AML-193 (cell line): ENCODE data around the gene TUBAL3.
"Not testable (repeated sequence)": the region's sequence is repeated elsewhere in the genome, so short reads cannot be mapped to it uniquely, and the experiment has no call there.

ENCODE experiments used
- DNase-seq, 2 experiments: peaks; one replicate each; lab custom pipeline; 2025; lab: John Stamatoyannopoulos, UW

The TUBAL3 gene

DNA sequence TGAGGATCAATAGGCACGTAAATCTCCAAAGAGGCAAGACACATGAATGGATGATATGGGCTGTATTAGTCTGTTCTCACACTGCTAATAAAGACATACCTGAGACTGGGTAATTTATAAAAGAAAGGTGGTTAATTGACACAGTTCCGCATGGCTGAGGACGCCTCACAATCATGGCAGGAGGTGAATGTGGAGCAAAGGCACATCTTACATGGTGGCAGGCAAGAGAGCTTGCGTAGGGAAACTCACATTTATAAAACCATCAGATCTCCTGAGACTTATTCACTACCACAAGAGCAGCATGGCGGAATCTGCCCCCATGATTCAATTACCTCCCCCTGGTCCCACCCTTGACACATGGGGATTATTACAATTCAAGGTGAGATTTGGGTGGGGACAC lies 25.4 kb downstream of the TUBAL3 start:
- DNase-seq, result not testable (repeated sequence)

DNA sequence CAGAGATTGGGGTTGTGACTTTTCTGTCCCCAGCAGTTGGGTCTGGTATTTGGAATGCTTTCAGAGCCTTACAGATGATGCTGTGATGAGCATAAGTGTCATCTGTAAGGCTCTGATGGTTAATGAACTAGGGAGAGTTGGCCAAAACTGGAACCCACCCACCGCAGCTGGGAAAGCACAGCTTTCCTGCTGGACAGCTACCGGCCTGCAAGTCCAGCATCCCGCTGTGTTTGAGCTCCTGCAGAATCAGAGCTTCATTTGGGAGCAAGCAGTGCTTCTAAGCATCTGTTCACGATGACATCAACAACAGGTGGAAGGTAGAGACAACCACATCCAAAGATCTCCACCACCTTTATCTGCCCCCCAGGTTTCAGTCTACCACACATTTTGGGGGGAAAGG lies 28.2 kb downstream of the TUBAL3 start:
- DNase-seq, result no peak

- no peak for DNase-seq
Observed at GRCh38 chr10:5373891-5374611, 30.6 kb downstream of the TUBAL3 start.

- DNase-seq, result no peak
Observed at GRCh38 chr10:5373307-5373706, 31.3 kb downstream of the TUBAL3 start.

DNA sequence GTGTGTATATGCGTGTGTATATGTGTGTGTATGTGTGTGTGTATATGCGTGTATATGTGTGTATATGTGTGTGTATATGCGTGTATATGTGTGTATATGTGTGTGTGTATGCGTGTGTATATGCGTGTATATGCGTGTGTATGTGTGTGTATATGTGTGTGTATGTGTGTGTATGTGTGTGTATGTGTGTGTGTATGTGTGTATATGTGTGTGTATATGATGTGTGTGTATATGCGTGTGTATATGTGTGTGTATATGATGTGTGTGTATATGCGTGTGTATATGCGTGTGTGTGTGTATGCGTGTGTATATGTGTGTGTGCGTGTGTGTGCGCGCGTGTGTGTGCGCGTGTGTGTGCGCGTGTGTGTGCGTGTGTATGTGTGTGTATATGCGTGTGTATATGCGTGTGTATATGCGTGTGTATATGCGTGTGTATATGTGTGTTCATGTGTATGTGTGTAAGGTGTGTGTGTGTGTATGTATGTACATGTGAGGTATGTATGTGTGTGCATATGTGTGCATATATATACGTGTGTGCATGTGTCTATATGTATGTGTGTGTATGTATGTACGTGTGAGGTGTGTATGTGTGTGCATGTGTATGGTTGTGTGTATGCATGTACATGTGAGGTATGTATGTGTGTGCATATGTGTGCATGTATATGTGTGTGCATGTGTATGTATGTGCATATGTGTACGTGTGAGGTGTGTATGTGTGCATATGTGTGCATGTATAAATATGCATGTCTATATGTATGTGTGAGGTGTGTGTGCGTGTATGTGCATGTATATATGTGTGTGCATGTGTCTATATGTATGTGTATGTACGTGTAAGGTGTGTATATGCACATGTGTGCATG lies 33.9 kb downstream of the TUBAL3 start:
- DNase-seq, result no peak

DNA sequence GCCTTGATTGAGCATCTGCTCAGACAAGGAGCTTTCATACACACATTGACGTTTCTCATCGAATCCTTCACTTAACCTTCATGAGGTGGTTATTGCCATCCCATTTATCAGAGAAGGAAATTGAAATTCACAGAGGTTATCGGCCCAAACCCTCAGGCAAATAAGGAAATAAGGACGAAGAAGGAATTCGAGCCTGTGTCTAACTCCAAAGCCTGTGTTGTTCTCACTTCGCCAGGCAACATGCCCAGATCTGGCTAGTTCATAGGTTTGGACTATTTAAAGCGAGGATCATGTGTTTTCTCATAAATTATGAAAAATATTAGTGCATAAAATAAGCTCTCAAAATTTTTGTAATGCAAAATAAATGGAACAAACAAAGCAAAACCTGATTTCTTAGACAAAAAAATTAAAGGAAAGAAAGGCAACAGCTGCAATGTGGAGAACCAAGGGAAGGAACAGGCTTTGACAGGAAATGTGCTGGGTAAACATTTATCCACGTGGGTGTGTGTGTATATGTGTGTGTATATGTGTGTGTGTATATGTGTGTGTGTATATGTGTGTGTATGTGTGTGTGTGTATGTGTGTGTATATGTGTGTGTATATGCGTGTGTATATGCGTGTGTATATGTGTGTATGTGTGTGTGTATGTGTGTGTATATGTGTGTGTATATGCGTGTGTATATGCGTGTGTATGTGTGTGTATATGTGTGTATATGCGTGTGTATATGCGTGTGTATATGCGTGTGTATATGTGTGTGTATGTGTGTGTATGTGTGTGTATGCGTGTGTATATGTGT lies 35.1 kb downstream of the TUBAL3 start:
- no peak for DNase-seq

- DNase-seq, result no peak
Observed at GRCh38 chr10:5365928-5366327, 38.7 kb downstream of the TUBAL3 start.

DNA sequence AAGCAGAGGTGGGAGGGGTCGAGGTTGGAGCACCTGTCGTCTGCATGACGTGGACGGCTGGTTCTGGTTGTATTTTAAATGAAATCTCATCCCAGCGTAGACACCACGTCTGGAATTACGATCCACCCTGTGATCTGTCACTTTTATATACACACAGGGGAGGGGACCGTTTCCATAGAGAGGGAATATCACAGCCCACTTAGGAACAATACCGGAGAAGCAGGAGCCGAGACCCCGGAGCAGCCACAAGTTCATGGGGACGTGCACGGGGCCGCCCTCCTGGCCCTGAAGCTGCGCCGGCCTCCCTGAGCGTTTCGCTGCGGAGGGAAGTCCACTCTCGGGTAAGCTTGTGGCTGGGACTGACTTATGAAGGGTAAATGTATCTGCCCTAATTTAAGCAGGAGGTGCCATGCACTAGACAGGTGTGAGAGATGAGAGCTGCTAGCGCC lies 39.7 kb downstream of the TUBAL3 start, which contains the start of gene UCN3:
TSS of gene UCN3 (plus strand) at position 77 of the 449 bp plus-strand sequence. CDS start 8,755 bp downstream, outside the sequence.
- no peak for DNase-seq

DNA sequence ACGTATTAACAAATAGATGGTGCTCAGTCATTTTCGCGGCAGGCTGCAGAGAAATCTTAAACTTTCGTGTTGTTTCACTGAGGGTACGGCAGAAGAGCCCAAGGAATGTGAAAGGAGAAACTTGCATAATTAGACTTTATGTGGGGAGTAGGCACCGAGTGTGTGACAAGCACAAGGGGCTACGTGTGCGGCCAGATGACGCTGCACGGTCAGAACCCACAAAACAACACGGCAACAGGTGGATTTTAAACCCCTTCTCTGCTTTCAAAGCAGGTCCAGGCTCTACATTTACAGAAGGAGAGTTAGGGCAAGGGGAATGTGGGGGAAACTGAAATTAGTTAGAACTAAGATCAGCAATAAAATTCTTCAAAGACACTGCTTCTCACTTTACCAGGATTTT lies 40.3 kb downstream of the TUBAL3 start:
- DNase-seq, result no peak

DNA sequence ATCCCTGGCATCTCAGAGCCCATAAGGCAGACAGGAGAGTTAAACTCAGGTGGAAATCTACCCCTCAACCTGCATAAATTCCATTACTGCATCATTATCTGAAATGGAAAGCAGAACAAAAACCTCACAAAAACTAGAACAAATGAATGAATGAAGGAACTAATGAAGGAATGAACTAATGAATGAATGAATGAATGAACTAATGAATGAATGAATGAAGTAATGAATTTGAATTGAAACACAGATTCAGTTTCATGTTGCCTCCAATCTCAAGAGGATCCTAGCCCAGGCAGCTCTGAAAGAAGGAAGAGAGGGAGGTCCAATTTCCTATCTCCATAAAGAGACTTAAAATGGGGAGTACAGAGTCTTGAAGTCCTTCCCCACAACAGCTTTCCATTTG lies 41.8 kb downstream of the TUBAL3 start:
- no peak for DNase-seq

DNA sequence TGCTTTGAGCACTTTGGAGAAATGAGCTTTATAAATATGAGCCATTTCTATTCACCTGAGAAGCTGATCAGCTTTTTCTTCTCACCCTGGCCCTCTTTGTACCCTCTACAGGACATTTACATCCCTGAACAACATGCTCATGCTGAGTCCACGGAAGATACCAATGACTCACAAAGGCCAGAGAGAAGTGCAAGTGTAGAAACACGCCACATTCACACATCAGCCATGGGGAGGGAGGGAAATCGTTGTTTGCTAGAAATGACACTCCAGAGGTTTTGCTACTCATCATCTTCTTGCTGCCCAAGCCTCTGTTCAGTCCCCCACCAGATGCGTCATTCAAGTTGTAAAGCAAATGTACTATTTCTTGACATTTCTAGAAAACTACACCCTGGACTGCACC lies 42.7 kb downstream of the TUBAL3 start:
- no peak for DNase-seq

GRCh38 chr10:5360318-5360915 lies 44.2 kb downstream of the TUBAL3 start:
- no peak for DNase-seq

DNA sequence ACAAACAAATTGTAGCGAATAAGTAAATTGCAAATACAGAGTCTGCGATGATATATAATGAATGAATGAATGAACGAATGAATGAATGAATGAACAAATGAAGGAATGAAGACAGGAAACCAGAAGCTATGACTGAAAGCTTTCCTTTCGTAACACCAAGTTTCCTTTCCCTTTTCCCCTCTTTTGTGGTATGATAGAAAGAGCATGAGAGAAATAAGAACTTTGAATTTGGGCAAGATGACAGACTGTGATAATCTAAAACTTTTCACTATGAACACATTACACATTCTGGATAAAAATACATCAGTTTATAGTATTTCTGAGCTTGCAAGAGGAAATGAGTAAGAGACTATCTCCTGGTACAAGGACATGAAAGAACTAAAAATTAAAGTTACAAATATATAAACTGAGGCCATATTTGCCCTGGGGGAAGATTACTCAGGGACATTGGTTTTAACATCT lies 48.3 kb downstream of the TUBAL3 start:
- DNase-seq, result no peak

GRCh38 chr10:5355594-5356301 lies 48.9 kb downstream of the TUBAL3 start:
- no peak for DNase-seq

DNA sequence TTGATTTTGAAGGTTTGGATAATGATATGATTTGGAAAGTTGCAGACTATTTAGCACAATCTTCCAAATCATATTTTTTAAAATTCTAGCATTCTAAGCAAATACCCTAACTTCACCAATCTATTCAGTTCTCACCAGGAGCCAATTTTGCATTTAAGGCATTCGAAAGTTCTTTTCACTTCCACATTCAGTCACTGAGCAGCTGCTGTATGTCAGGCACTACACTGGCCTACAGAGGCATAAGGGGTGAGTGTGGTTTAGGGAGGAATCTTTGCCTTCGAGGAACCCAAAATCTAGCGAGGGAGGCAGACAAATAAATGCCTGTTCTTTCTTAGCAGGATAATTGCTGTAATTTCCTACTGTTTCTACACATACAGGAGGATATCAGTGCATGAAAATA lies 50.6 kb downstream of the TUBAL3 start:
- no peak for DNase-seq

DNA sequence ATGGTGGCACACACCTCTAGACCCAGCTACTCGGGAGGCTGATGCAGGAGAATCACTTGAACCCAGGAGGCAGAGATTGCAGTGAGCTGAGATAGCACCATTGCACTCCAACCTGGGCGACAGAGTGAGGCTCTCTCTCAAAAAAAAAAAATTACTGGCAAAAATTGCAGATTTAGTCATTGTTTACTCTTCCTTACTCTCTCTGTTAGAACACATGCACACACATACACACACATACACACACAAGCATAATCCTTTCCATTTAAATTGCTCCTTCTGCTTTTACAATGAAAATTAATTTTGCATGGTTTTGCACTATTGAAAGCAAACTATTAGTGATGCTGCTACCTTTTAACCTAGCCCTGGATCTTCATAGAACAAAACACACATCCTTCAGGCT lies 55.3 kb downstream of the TUBAL3 start:
- DNase-seq, result no peak

- DNase-seq, result no peak
Observed at GRCh38 chr10:5346881-5347280, 57.7 kb downstream of the TUBAL3 start.

DNA sequence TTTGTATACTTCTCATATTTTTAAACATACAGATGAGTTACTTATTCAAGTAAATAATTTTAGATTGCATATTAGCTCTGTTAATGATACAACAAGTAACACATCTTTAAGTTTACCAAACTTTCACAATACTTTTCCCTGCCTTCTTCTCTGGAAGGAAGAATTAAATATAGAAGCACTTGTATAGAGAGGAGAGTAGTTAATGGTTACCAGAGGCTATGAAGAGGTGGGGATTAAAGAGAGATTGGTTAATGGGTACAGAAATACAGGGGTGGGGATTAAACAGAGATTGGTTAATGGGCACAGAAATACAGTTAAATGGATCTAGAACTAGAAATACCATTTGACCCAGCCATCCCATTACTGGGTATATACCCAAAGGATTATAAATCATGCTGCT lies 59.9 kb downstream of the TUBAL3 start:
- DNase-seq, result no peak

- no peak for DNase-seq
Observed at GRCh38 chr10:5343979-5344378, 60.6 kb downstream of the TUBAL3 start.

GRCh38 chr10:5343561-5343960 lies 61.1 kb downstream of the TUBAL3 start:
- no peak for DNase-seq
